Suppressor macrophage treated with lipopolysaccharide for 4 hours (primary cell): ENCODE measurements around the gene ZNF846.
"Not testable (repeated sequence)": the region's sequence is repeated elsewhere in the genome, so short reads cannot be mapped to it uniquely, and the experiment has no call there.

ENCODE experiments used
- DNase-seq: peaks from one replicate; pipeline ENCODE4 v3.0.0-alpha.2; 2020

The ZNF846 gene

GRCh38 chr19:9782338-9782737, 13.8 kb upstream of the ZNF846 start:
- peak; percentile 71 for DNase-seq

DNA sequence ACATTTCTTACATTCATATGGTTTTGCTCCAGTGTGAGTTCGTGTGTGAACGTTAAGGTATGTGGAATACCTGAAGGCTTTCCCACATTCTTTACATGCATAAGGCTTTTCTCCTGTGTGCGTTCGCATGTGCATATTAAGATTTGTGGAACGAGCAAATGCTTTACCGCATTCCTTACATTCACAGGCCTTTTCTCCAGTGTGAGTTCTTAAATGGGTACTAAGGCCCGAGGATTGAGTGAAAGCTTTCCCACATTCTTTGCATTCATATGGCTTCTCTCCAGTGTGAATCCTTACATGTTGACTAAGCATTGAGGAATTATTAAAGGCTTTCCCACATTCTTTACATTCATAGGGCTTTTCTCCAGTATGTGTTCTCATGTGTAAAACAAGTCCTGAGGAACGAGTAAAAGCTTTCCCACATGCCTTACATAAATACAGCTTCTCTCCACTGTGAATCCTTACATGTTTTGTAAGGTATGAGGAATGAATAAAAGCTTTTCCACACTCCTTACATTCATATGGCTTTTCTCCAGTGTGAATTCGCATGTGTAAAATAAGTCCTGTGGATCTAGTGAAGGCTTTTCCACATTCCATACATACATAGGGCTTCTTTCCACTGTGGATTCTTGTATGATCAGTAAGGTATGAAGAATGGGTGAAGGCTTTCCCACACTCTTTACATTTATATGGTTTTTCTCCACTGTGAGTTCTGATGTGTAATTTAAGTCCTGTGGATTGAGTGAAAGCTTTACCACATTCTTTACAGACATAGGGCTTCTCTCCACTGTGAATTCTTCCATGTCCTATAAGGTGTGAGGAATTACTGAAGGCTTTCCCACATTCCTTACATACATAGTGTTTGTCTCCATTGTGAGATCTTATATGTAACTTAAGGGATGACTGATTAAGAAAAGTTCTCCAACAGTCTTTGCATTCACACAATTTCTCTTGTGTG, 10.7 kb downstream of the ZNF846 start:
- no peak for DNase-seq

GRCh38 chr19:9752701-9753443, 15.7 kb downstream of the ZNF846 start:
- DNase-seq = no peak

DNA sequence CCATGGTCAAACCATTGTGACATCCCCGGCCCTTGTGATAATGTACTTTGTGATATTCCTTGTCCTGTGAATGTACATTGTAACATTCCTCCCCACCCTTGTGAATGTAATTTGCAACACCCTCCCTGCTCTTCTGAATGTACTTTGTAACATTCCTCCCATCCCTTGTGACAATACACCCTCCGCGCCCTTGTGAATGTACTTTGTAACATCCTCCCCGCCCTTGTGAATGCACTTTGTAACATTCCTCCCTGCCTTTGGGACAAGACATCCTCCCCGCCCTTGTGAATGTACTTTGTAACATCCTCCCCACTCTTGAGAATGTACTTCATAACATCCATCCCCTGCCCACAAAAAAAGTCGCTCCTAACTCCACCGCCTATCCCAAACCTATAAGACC, 17.1 kb downstream of the ZNF846 start:
- no peak for DNase-seq

GRCh38 chr19:9741476-9742171, 26.9 kb downstream of the ZNF846 start:
- no peak for DNase-seq

DNA sequence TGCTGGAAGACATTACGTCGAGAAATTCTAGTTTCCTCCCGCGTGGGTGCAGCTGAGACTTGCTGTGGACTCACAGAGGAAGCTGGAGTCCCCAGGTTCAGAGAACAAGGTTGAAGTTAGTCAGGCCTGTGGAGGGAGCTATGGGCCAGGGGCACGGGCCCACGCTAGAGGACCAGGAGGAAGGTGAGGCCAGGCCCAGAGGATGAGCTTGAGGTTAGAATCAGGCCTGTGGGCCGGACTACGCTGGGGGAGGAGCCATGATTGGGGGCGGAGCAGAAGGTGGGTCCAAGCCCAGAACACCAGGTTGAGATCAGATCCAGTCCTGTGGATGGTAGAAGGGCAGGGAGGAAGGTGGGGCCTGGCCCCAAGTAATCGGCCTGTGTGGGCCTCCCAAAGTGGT, 32.6 kb downstream of the ZNF846 start:
- DNase-seq = no peak

- DNase-seq = not testable (repeated sequence)
These were observed 38.5 kb downstream of the ZNF846 start for GRCh38 chr19:9730056-9730455.

DNA sequence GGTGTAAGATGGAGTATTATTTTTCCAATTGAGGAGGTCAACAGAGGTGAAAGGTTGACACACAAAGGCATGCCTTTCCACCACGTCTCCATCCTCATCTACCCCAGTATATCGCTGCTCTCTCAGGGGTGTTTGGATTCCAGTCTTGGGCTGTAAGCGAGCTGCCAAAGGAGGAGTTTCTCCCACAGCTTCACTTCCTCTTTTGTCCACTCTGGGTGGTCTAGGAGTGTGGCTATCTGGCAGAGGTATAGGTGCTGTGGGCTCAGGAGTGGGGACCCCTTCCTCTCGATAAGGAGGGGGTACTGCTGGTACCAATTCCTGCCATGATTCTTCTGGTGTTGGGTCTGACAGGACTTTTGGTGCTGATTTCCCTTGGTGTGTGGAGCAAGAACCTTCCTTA, 39.4 kb downstream of the ZNF846 start:
- no peak for DNase-seq

DNA sequence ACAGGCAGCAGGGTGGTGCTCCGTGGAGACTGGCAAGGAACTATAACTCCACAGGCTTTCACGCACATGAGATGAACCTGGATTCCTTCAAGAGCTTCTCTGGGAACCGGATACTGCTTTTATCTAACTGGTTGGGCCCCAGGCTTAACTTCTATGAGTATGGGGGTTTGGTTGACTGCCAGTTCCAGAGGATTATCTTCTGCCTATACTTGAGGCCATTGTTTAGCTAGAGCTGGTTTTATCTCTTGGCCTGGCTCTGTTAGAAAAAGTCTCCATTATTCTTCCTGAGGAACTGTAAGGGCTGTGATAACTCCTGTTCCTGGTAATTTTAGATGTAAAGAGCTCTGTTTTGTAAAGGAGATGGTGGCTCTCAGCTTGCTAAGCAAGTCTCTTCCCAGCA, 40.9 kb downstream of the ZNF846 start:
- no peak for DNase-seq

DNA sequence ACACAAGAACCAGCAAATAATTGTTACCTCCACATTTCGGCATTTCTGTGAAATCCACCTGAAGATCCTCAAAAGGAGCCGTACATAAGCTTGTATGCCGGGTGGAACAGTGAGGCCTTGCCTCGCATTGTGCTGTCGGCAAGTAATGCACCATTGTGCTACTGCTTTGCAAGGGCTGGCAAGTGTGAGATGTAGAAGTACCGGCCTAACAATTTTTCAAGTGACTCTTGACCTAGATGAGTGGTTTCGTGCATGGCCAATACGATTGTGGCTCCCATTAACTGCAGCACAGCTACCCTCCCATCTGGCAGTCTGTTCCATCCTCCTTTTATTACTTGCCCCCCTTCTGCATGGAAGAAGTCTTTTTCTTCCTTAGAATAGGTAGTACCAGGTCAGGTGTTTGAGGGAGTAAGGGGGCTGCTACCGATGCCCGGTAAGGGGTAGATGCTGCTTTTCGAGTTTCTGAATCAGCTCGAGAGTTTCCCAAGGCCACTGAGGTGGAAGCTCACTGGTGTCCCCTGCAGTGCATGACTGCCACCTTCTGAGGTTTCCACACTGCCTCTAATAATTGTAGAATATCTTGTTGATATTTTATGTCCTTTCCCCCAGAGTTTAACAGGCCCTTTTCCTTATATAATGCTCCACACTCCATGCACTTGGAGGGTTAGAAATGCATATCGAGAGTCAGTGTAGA, 42.9 kb downstream of the ZNF846 start:
- not testable (repeated sequence) for DNase-seq

GRCh38 chr19:9724157-9724556, 44.4 kb downstream of the ZNF846 start:
- DNase-seq = no peak

DNA sequence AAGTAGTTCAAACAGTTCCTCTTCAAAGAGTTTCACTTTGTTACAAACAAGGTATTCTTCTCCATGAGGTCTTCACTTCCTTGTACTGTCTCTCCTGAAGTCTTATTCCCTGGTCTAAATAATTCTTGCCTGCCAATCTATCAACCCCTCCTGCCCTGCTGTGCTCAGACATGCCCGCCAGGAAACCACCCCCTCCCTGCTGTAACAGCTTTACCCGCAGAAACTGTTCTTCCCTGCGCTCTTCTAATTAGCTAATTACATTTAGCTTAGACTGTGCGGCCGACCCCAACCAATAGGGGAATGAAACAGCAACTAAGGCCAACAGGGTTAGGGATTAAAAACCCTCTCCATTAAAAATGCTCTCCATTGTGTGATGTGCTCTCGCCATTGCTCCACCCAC, 46.7 kb downstream of the ZNF846 start:
- no peak for DNase-seq

- no peak for DNase-seq
These were observed 48.0 kb downstream of the ZNF846 start for GRCh38 chr19:9720541-9720940.

DNA sequence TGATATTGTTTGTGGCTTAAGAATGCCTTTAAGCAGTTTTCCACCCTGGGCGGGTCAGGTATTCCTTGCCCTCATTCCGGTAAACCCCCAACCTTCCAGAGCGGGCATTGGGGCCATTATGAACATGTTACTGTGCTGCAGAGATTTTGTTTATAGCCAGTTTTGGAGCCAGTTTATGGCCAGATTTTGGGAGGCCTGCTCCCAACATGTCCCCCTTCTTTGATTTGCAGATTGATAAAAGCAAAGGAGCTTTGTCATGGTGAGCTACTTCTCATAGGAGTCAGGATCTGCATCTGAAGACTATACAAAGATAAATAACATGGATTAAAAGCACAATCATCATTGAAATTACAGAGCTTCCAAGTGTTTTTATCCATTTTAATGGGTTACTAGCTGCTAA, 56.7 kb downstream of the ZNF846 start:
- no peak for DNase-seq

DNA sequence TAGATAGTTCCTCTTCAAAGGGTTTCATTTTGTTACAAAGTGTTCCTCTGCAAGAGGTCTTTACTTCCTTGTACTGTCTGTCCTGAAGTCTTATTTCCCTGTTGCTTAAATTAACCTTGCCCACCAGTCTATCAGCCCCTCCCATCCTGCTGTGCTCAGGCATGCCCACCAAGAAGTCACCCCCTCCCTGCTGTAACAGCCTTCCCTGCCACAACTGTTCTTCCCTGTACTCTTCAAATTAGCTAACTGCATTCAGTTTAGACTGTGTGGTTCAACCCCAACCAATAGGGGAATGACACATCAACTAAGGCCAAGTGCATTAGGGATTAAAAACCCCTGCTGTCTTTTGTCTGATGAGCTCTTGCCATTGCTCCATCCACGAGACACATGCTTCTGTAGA, 59.2 kb downstream of the ZNF846 start:
- peak; percentile 18 for DNase-seq

DNA sequence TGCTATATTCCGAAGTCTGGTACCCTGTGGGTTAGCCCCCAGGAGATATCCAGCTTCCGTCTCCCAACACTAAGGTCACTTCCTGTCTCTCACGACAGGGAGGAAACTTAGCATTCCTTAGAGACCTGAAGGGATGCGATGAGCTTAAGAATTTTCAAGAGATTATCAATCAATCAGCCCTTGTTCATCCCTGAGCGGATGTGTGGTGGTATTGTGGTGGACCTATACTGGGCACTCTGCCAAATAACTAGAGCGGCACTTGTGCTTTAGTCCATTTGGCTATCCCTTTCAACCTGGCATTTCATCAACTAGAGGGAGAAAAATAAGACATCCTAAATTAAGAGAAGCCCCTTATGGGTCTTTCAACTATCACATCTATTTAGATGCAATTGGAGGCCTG, 62.7 kb downstream of the ZNF846 start:
- no peak for DNase-seq

- DNase-seq = no peak
These were observed 66.4 kb downstream of the ZNF846 start for GRCh38 chr19:9702186-9702585.
